Psoas muscle (tissue), 8 donors: ENCODE data around the gene CHRDL2. TPM values are rescaled to one million over a fixed set of nuclear protein-coding genes. Genes with fewer than 3 reads are reported as not detected.

Source experiments
- ATAC-seq, 4 donors: fragments of 200-7000 bp; cut with Tn5 transposase; one replicate each; pipeline ENCODE4 v1.9.1; 2020; ENCODE audit warnings: moderate library complexity in 3 of 4, mild to moderate bottlenecking in 2 of 4
- DNase-seq, 2 donors: peaks; one replicate each; pipeline ENCODE4 v3.0.0-alpha.2; 2020
- H3K27ac ChIP-seq: fragments of 200-600 bp; one replicate; pipeline ENCODE4 v1.8.0; 2022
- H3K27me3 ChIP-seq, 3 donors: fragments of 200-600 bp in 1 of 3; one replicate each; pipeline versions ENCODE4 v1.6.1 to v1.8.0; 2013 to 2022; ENCODE audit warnings: low read length in 2 of 3, mild to moderate bottlenecking in 2 of 3, moderate library complexity in 1 of 3; ENCODE audit not compliant: insufficient read depth in 3 of 3
- H3K36me3 ChIP-seq, 2 donors: fragments of 200-600 bp in 1 of 2; one replicate each; pipeline versions ENCODE4 v1.6.1 to v1.8.0; 2013 to 2022; ENCODE audit warnings: low read depth in 1 of 2, mild to moderate bottlenecking in 1 of 2, moderate library complexity in 1 of 2; ENCODE audit not compliant: insufficient read depth in 1 of 2
- H3K4me1 ChIP-seq: fragments of 200-600 bp; one replicate; pipeline ENCODE4 v1.8.0; 2022
- H3K4me3 ChIP-seq: fragments of 200-600 bp; one replicate; pipeline ENCODE4 v1.8.0; 2022; ENCODE audit warnings: mild to moderate bottlenecking
- H3K9me3 ChIP-seq: fragments of 200-600 bp; one replicate; pipeline ENCODE4 v1.8.0; 2022
- CTCF ChIP-seq: fragments of 200-600 bp; IDR thresholded peaks from one replicate; pipeline ENCODE4 v1.8.0; 2022; ENCODE audit warnings: antibody characterized with exemption
- WGBS, 3 donors: extraction: QIAGEN DNeasy Blood & Tissue Kit; methylation state at CpG; one replicate each; pipeline versions ENCODE4 v1.1.6 to v1.1.7; 2013; 5-methylcytosine and 5-hydroxymethylcytosine counted together
- intact Hi-C, 2 donors: fragments of 100-400 bp; cut with DNase I; formaldehyde crosslinking; loops; one replicate each; pipeline versions ENCODE4 v1.11.0 to v1.14.2; 2022
- polyA plus RNA-seq, 3 donors: library from polyadenylated mRNA; stranded (reverse); fragments of 200-250 nt; gene quantifications; one replicate each; pipeline ENCODE4 v1.2.3, GENCODE V29; 2013
- total RNA-seq, 4 donors: library from RNA; stranded (reverse); fragmentation: NEBNext Ultra II Directional in 2 of 4; extraction: Animal tissue kit (Norgen Biotek cat#: 25700) in 2 of 4; gene quantifications; one replicate each; pipeline versions ENCODE4 v1.2.1 to v1.2.4, GENCODE V29; 2021 to 2023
- donor health status: healthy with polysubstance abuse.
- donor health status: DM: no; HTN: no; CAD: no; lungs with moderate emphysema.
- donor health status: Bipolar disorder and iron deficiency.
- donor health status: healthy.
- donor health status: DM: yes; HTN: yes; CAD: no.
- donor health status: DM: no; HTN: no; CAD: no.
- donor health status: DM: no; HTN: no; CAD: no.
- donor health status: DM: yes; HTN: yes; CAD: no.

The CHRDL2 gene
- total and polyA plus RNA-seq, 7 donors: 0.39 to 14.1 (median 3.1) TPM

- H3K27me3 ChIP-seq: no peaks in the 10 kb centered on the region
- H3K36me3 ChIP-seq: no peaks in the 10 kb centered on the region
- peaks cover 17% of the 10 kb centered on the region for H3K4me1 ChIP-seq
- no peaks in the 10 kb centered on the region for H3K9me3 ChIP-seq
- ATAC-seq (no peak), DNase-seq (no peak)
- H3K27ac ChIP-seq: peak overlapping the region; percentile 82
- H3K4me3 ChIP-seq: no peak overlapping the region
- 61 to 83% (median 65%) methylated on average over 10 of the region's 10 CpGs for WGBS, 3 donors
- intact Hi-C loops: loop anchor here in 1 of 2 donors (5.0 kb wide), 1 partner anchor 34 kb away; no protein-coding TSS in a partner anchor
- no peak for TF ChIP-seq CTCF
Measured at GRCh38 chr11:74671520-74672196, 59.6 kb downstream of the CHRDL2 start.

GRCh38 chr11:74670171-74670570 is 61.1 kb downstream of the CHRDL2 start:
- no peaks in the 10 kb centered on the region for H3K27me3 ChIP-seq
- intact Hi-C loops: loop anchor here in 1 of 2 donors (5.0 kb wide), 1 partner anchor 33 kb away; no protein-coding TSS in a partner anchor
- no peaks in the 10 kb centered on the region for H3K9me3 ChIP-seq
- ATAC-seq (no peak), DNase-seq (no peak)
- no peak for TF ChIP-seq CTCF
- H3K4me3 ChIP-seq: no peak overlapping the region
- peaks cover 17% of the 10 kb centered on the region for H3K4me1 ChIP-seq
- 73 to 82% (median 78%) methylated on average over 7 of the region's 7 CpGs for WGBS, 3 donors
- no peaks in the 10 kb centered on the region for H3K36me3 ChIP-seq
- H3K27ac ChIP-seq: no peak overlapping the region

GRCh38 chr11:74669211-74670160 is 61.7 kb downstream of the CHRDL2 start:
- DNase-seq: no peak
- H3K36me3 ChIP-seq: no peaks in the 10 kb centered on the region
- H3K27ac ChIP-seq: no peak overlapping the region
- intact Hi-C loops: loop anchor here in 1 of 2 donors (5.0 kb wide), 1 partner anchor 32 kb away; no protein-coding TSS in a partner anchor
- no peak overlapping the region for H3K4me3 ChIP-seq
- ATAC-seq: no peak
- WGBS, 3 donors: 69 to 87% (median 73%) methylated on average over 17 of the region's 17 CpGs
- TF ChIP-seq CTCF: no peak
- no peaks in the 10 kb centered on the region for H3K9me3 ChIP-seq
- H3K27me3 ChIP-seq: no peaks in the 10 kb centered on the region
- peaks cover 17% of the 10 kb centered on the region for H3K4me1 ChIP-seq

GRCh38 chr11:74663315-74663714 is 67.9 kb downstream of the CHRDL2 start:
- H3K9me3 ChIP-seq: no peaks in the 10 kb centered on the region
- DNase-seq (no peak), ATAC-seq (no peak)
- TF ChIP-seq CTCF: no peak
- no peaks in the 10 kb centered on the region for H3K4me1 ChIP-seq
- no peaks in the 10 kb centered on the region for H3K27me3 ChIP-seq
- 38 to 61% (median 48%) methylated on average over 1 of the region's 1 CpG for WGBS, 3 donors
- no peak overlapping the region for H3K27ac ChIP-seq
- H3K36me3 ChIP-seq: no peaks in the 10 kb centered on the region
- intact Hi-C loops: no loop called here
- H3K4me3 ChIP-seq: no peak overlapping the region
